ENCODE data around the gene PLA2G4A. TPM values are rescaled to one million over a fixed set of nuclear protein-coding genes. Genes with fewer than 3 reads are reported as not detected.

The PLA2G4A gene
- total and polyA plus RNA-seq, 2 experiments from 2014 or later, result 1.1 to 3.8 TPM

GRCh38 chr1:186806477-186806876 is 22.3 kb upstream of the PLA2G4A start:
- Mint-ChIP-seq H3K4me1 (no peaks in the 10 kb centered on the region), H3K36me3 (ENCODE audit: low read depth) (no peaks in the 10 kb centered on the region), H3K4me3 (no peak overlapping the region), H3K27ac (no peak overlapping the region), H3K27me3 (ENCODE audit: insufficient read depth, low read depth, poor library complexity) (no peaks in the 10 kb centered on the region), H3K9me3 (no peaks in the 10 kb centered on the region)
- Histone ChIP-seq H3F3A (replicated peaks; ENCODE audit: low read depth) (no peaks in the 10 kb centered on the region), H3K4me3 (no peak overlapping the region), H3K27me3 (ENCODE audit: insufficient read depth) (no peaks in the 10 kb centered on the region), H2AFZ (no peak overlapping the region), H3K79me2 (replicated peaks; ENCODE audit: insufficient read depth) (no peaks in the 10 kb centered on the region), H4K20me1 (replicated peaks; ENCODE audit: insufficient read depth) (no peaks in the 10 kb centered on the region), H3K4me2 (no peak overlapping the region), H3K36me3 (ENCODE audit: insufficient read depth) (no peaks in the 10 kb centered on the region), H3K9me2 (ENCODE audit: insufficient read depth) (no peaks in the 10 kb centered on the region), H3K27ac (ENCODE audit: low read depth) (no peak overlapping the region), H3K4me1 (ENCODE audit: insufficient read depth) (no peaks in the 10 kb centered on the region)
- TF ChIP-seq, protein P1, sequence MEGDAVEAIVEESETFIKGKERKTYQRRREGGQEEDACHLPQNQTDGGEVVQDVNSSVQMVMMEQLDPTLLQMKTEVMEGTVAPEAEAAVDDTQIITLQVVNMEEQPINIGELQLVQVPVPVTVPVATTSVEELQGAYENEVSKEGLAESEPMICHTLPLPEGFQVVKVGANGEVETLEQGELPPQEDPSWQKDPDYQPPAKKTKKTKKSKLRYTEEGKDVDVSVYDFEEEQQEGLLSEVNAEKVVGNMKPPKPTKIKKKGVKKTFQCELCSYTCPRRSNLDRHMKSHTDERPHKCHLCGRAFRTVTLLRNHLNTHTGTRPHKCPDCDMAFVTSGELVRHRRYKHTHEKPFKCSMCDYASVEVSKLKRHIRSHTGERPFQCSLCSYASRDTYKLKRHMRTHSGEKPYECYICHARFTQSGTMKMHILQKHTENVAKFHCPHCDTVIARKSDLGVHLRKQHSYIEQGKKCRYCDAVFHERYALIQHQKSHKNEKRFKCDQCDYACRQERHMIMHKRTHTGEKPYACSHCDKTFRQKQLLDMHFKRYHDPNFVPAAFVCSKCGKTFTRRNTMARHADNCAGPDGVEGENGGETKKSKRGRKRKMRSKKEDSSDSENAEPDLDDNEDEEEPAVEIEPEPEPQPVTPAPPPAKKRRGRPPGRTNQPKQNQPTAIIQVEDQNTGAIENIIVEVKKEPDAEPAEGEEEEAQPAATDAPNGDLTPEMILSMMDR (conservative IDR thresholded peaks at IDR 0.05; ENCODE audit: low read depth in 2 of 2), result peak; percentile 32 to 64; a peak in 2 of 4 replicates
- no peak for TF ChIP-seq ZNF331 (CRISPR knock-in tag; IDR thresholded peaks at IDR 0.05; ENCODE audit: low read depth)
- ATAC-seq (peak; percentile 46; the same call in 2 of the 3 replicates), DNase-seq (ENCODE audit: low spot score) (peak; percentile 63)

DNA sequence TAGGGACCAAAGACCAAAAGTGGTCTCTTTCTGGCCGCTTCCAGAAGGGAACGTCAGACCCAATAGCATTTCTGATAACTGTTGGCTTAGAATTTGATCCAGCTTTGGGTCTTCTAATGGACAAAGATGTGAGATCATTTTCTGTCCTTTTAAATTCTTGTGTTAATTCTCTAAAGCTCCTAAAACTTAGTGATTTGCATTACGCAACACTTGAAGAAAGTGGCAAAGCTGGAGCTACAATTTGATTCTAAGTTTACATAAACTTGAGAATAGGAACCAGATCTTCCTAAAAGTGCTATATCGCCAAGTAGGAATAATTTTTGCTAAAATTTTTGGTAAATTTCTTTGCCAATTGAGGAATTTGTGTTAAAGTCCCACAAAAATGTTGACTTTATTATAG is 21.6 kb upstream of the PLA2G4A start:
- H3K4me1 Mint-ChIP-seq, result no peaks in the 10 kb centered on the region
- no peak for ATAC-seq
- H3K79me2 ChIP-seq (replicated peaks; ENCODE audit: insufficient read depth), result no peaks in the 10 kb centered on the region
- no peak overlapping the region for H3K4me3 Mint-ChIP-seq
- H3K27me3 Mint-ChIP-seq (ENCODE audit: insufficient read depth, low read depth, poor library complexity), result no peaks in the 10 kb centered on the region
- no peaks in the 10 kb centered on the region for H3K9me3 Mint-ChIP-seq
- H2AFZ ChIP-seq, result no peak overlapping the region
- no peaks in the 10 kb centered on the region for H3F3A ChIP-seq (replicated peaks; ENCODE audit: low read depth)
- no peaks in the 10 kb centered on the region for H4K20me1 ChIP-seq (replicated peaks; ENCODE audit: insufficient read depth)
- H3K4me2 ChIP-seq, result no peak overlapping the region
- H3K4me1 ChIP-seq (ENCODE audit: insufficient read depth), result no peaks in the 10 kb centered on the region
- no peak overlapping the region for H3K27ac ChIP-seq (ENCODE audit: low read depth)
- H3K9me2 ChIP-seq (ENCODE audit: insufficient read depth), result no peaks in the 10 kb centered on the region
- no peaks in the 10 kb centered on the region for H3K27me3 ChIP-seq (ENCODE audit: insufficient read depth)
- H3K4me3 ChIP-seq, result no peak overlapping the region
- H3K27ac Mint-ChIP-seq, result no peak overlapping the region
- no peak for TF ChIP-seq ZNF114 (CRISPR knock-in tag; IDR thresholded peaks at IDR 0.05)
- TF ChIP-seq CREB1 (CRISPR knock-in tag; IDR thresholded peaks at IDR 0.05; ENCODE audit: low read depth), result no peak
- H3K36me3 ChIP-seq (ENCODE audit: insufficient read depth), result no peaks in the 10 kb centered on the region
- no peak for DNase-seq (ENCODE audit: low spot score)
- no peaks in the 10 kb centered on the region for H3K36me3 Mint-ChIP-seq (ENCODE audit: low read depth)

GRCh38 chr1:186811892-186812291 is 16.9 kb upstream of the PLA2G4A start:
- Mint-ChIP-seq H3K4me1 (peaks cover 3% of the 10 kb centered on the region; the same call in 1 of the 3 replicates), H3K27me3 (ENCODE audit: insufficient read depth, low read depth, poor library complexity) (no peaks in the 10 kb centered on the region), H3K9me3 (no peaks in the 10 kb centered on the region), H3K27ac (no peak overlapping the region), H3K4me3 (no peak overlapping the region), H3K36me3 (ENCODE audit: low read depth) (no peaks in the 10 kb centered on the region)
- no peaks in the 10 kb centered on the region for H3K36me3 ChIP-seq (ENCODE audit: insufficient read depth)
- no peaks in the 10 kb centered on the region for H3K9me2 ChIP-seq (ENCODE audit: insufficient read depth)
- H3K27ac ChIP-seq (ENCODE audit: low read depth), result no peak overlapping the region
- no peaks in the 10 kb centered on the region for H3F3A ChIP-seq (replicated peaks; ENCODE audit: low read depth)
- DNase-seq (ENCODE audit: low spot score) (no peak), ATAC-seq (no peak)
- H4K20me1 ChIP-seq (replicated peaks; ENCODE audit: insufficient read depth), result no peaks in the 10 kb centered on the region
- H2AFZ ChIP-seq, result no peak overlapping the region
- no peaks in the 10 kb centered on the region for H3K27me3 ChIP-seq (ENCODE audit: insufficient read depth)
- H3K4me3 ChIP-seq, result no peak overlapping the region
- no peak overlapping the region for H3K4me2 ChIP-seq
- no peaks in the 10 kb centered on the region for H3K79me2 ChIP-seq (replicated peaks; ENCODE audit: insufficient read depth)
- no peaks in the 10 kb centered on the region for H3K4me1 ChIP-seq (ENCODE audit: insufficient read depth)
- TF ChIP-seq JUNB (IDR thresholded peaks at IDR 0.05; ENCODE audit: unreplicated experiment), result no peak
- no peak for TF ChIP-seq EZH2 (IDR thresholded peaks at IDR 0.05; ENCODE audit: low read depth, unreplicated experiment)
- no peak for TF ChIP-seq ZNF114 (CRISPR knock-in tag; IDR thresholded peaks at IDR 0.05)
- no peak for TF ChIP-seq NANOG (IDR thresholded peaks at IDR 0.05; ENCODE audit: borderline replicate concordance)
- TF ChIP-seq, protein P2, sequence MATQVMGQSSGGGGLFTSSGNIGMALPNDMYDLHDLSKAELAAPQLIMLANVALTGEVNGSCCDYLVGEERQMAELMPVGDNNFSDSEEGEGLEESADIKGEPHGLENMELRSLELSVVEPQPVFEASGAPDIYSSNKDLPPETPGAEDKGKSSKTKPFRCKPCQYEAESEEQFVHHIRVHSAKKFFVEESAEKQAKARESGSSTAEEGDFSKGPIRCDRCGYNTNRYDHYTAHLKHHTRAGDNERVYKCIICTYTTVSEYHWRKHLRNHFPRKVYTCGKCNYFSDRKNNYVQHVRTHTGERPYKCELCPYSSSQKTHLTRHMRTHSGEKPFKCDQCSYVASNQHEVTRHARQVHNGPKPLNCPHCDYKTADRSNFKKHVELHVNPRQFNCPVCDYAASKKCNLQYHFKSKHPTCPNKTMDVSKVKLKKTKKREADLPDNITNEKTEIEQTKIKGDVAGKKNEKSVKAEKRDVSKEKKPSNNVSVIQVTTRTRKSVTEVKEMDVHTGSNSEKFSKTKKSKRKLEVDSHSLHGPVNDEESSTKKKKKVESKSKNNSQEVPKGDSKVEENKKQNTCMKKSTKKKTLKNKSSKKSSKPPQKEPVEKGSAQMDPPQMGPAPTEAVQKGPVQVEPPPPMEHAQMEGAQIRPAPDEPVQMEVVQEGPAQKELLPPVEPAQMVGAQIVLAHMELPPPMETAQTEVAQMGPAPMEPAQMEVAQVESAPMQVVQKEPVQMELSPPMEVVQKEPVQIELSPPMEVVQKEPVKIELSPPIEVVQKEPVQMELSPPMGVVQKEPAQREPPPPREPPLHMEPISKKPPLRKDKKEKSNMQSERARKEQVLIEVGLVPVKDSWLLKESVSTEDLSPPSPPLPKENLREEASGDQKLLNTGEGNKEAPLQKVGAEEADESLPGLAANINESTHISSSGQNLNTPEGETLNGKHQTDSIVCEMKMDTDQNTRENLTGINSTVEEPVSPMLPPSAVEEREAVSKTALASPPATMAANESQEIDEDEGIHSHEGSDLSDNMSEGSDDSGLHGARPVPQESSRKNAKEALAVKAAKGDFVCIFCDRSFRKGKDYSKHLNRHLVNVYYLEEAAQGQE (IDR thresholded peaks at IDR 0.05; ENCODE audit: unreplicated experiment), result no peak
